Gastroesophageal sphincter (tissue), 4 donors: ENCODE results near the gene NEK7. TPM values are rescaled to one million over a fixed set of nuclear protein-coding genes. Genes with fewer than 3 reads are reported as not detected.

ENCODE experiments used
- ATAC-seq: fragments of 150-250 bp; one replicate; pipeline ENCODE4 v1.9.1; 2016; ENCODE audit warnings: mild to moderate bottlenecking, moderate library complexity
- H3K27ac ChIP-seq, 4 donors: fragments of 200-600 bp; sonication (generic) in 3 of 4; 1 replicate in 3 of 4; 2 replicates in 1 of 4; pipeline ENCODE4 v1.5.1; 2016 to 2019
- H3K27me3 ChIP-seq: fragments of 200-600 bp; sonication (generic); one replicate; pipeline ENCODE4 v1.5.1; 2019
- H3K36me3 ChIP-seq, 2 donors: fragments of 200-600 bp; sonication (generic); one replicate each; pipeline ENCODE4 v1.5.1; 2019; ENCODE audit warnings: control low read depth in 1 of 2
- H3K4me1 ChIP-seq, 3 donors: fragments of 200-600 bp; sonication (generic); 1 replicate in 2 of 3; 2 replicates in 1 of 3; pipeline ENCODE4 v1.5.1; 2016 to 2019; ENCODE audit warnings: control low read depth in 2 of 3
- H3K4me3 ChIP-seq, 2 donors: fragments of 200-600 bp; sonication (generic); one replicate each; pipeline ENCODE4 v1.5.1; 2019; ENCODE audit warnings: mild to moderate bottlenecking in 1 of 2, moderate library complexity in 1 of 2
- H3K9me3 ChIP-seq, 3 donors: fragments of 200-600 bp; sonication (generic); one replicate each; pipeline ENCODE4 v1.5.1; 2017 to 2019; ENCODE audit warnings: control low read depth in 2 of 3
- EP300 ChIP-seq: sonication (generic); formaldehyde crosslinking; IDR thresholded peaks from one replicate; pipeline ENCODE4 v1.6.1; 2017; ENCODE audit warnings: antibody characterized with exemption, mild to moderate bottlenecking
- POLR2A ChIP-seq, 2 donors: fragments of 450-650 bp; IDR thresholded peaks; one replicate each; pipeline ENCODE4 v1.6.1; 2017; ENCODE audit warnings: antibody characterized with exemption in 2 of 2, mild to moderate bottlenecking in 2 of 2, moderate library complexity in 1 of 2
- POLR2AphosphoS5 ChIP-seq: sonication (generic); formaldehyde crosslinking; IDR thresholded peaks from one replicate; pipeline ENCODE4 v1.6.1; 2017; ENCODE audit warnings: antibody characterized with exemption
- WGBS, 2 donors: methylation state at CpG; one replicate each; pipeline ENCODE4 v1.1.5; 2018; ENCODE audit warnings: low coverage in 1 of 2; 5-methylcytosine and 5-hydroxymethylcytosine counted together
- total RNA-seq, 4 donors: library from RNA; depleted of rRNA; stranded (reverse); fragments of >200 nt; gene quantifications; one replicate each; pipeline ENCODE4 v1.1.0, GENCODE V29; 2016
- TF ChIP-seq, protein P1 (sequence below), 4 experiments: fragments of 200-600 bp in 2 of 4; fragments of 450-650 bp in 2 of 4; sonication (generic) in 1 of 4; IDR thresholded peaks; one replicate each; pipeline ENCODE4 v1.5.1; 2017 to 2019; ENCODE audit warnings: antibody characterized with exemption in 4 of 4, mild to moderate bottlenecking in 2 of 4, moderate library complexity in 2 of 4

Gene NEK7
- total RNA-seq, 4 donors from 2014 or later = 114 to 250 (median 181) TPM

DNA sequence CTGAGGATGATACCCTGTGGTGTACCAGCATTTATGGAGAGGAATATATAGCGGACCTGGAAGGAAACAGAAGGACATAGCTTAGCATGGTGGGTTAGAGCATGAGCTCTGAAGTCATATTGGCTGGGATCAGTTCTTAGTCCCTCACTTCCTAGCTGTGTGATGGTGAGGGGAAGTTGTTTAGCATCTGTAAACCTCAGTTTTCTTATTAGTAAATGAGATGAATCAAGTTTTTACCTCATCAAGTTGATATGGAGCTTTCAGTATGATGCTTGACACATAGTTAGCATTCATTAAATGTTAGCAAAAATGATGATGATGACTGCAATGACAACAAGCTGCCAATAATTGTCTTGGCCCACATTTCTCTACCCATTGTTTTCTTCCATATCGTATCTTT lies 84.8 kb downstream of the NEK7 start:
- ATAC-seq = no peak
- Histone ChIP-seq H3K27me3 (no peaks in the 10 kb centered on the region), H3K27ac (no peak overlapping the region), H3K4me1 (peaks cover 0 to 10% (median 0%) of the 10 kb centered on the region in 3 donors), H3K4me3 (no peak overlapping the region), H3K9me3 (no peaks in the 10 kb centered on the region), H3K36me3 (peaks cover 0 to 3% of the 10 kb centered on the region in 2 donors)
- TF ChIP-seq POLR2A (IDR thresholded peaks at IDR 0.05) (no peak), POLR2AphosphoS5 (no peak), EP300 (no peak)
- TF ChIP-seq, protein P1, sequence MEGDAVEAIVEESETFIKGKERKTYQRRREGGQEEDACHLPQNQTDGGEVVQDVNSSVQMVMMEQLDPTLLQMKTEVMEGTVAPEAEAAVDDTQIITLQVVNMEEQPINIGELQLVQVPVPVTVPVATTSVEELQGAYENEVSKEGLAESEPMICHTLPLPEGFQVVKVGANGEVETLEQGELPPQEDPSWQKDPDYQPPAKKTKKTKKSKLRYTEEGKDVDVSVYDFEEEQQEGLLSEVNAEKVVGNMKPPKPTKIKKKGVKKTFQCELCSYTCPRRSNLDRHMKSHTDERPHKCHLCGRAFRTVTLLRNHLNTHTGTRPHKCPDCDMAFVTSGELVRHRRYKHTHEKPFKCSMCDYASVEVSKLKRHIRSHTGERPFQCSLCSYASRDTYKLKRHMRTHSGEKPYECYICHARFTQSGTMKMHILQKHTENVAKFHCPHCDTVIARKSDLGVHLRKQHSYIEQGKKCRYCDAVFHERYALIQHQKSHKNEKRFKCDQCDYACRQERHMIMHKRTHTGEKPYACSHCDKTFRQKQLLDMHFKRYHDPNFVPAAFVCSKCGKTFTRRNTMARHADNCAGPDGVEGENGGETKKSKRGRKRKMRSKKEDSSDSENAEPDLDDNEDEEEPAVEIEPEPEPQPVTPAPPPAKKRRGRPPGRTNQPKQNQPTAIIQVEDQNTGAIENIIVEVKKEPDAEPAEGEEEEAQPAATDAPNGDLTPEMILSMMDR (IDR thresholded peaks at IDR 0.05) = no peak
- 85 to 94% methylated on average over 2 of the region's 2 CpGs for WGBS, 2 donors

DNA sequence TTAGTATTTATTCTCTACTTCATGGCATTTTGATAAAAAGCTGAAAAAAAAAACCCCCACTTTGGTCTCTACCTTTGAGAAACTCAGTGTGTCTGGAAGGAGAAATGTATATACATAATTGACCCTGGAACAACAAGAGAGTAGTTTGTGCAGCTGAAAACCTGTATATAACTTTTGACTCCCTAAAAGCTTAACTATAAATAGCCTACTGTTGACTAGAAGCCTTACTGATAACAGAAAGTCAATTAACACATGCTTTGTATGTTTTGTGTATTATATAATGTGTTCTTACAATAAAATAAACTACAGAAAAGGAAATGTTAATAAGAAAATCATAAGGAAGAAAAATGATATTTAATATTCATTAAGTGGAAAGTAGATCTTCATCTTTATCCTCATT lies 88.0 kb downstream of the NEK7 start:
- no peak for TF ChIP-seq POLR2A (IDR thresholded peaks at IDR 0.05)
- TF ChIP-seq EP300 = no peak
- TF ChIP-seq, protein P1 (IDR thresholded peaks at IDR 0.05) = no peak
- no peak for TF ChIP-seq POLR2AphosphoS5
- ATAC-seq = no peak
- no peaks in the 10 kb centered on the region for H3K27me3 ChIP-seq
- H3K36me3 ChIP-seq = no peaks in the 10 kb centered on the region
- peaks cover 0 to 10% (median 0%) of the 10 kb centered on the region in 3 donors for H3K4me1 ChIP-seq
- no peaks in the 10 kb centered on the region for H3K9me3 ChIP-seq
- no peak overlapping the region for H3K27ac ChIP-seq
- no peak overlapping the region for H3K4me3 ChIP-seq

DNA sequence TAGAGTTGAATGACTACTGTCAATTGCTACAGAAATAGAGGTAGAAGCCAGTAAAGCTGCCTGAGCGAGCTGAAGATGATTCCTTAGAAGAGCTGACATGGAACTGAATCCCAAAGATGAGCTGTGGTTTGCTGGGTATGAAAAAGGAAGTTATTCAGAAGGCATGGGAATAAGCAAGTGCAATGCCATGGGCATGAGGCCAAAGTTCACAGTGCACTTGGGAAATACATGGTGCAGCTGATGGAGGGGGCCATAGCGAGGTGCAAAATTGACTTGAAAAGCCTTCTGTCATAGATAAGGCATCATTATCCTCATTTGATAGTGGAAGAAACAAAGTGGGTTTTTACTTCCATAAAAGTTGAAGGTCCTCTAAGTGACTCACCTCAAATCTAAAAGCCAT lies 88.6 kb downstream of the NEK7 start:
- Histone ChIP-seq H3K4me1 (peaks cover 0 to 10% (median 0%) of the 10 kb centered on the region in 3 donors), H3K9me3 (no peaks in the 10 kb centered on the region), H3K27me3 (no peaks in the 10 kb centered on the region), H3K4me3 (no peak overlapping the region), H3K27ac (no peak overlapping the region), H3K36me3 (no peaks in the 10 kb centered on the region)
- 88 to 100% methylated on average over 2 of the region's 2 CpGs for WGBS, 2 donors
- TF ChIP-seq POLR2AphosphoS5 = no peak
- TF ChIP-seq, protein P1 (IDR thresholded peaks at IDR 0.05) = no peak
- TF ChIP-seq EP300 = no peak
- no peak for TF ChIP-seq POLR2A (IDR thresholded peaks at IDR 0.05)
- ATAC-seq = no peak

DNA sequence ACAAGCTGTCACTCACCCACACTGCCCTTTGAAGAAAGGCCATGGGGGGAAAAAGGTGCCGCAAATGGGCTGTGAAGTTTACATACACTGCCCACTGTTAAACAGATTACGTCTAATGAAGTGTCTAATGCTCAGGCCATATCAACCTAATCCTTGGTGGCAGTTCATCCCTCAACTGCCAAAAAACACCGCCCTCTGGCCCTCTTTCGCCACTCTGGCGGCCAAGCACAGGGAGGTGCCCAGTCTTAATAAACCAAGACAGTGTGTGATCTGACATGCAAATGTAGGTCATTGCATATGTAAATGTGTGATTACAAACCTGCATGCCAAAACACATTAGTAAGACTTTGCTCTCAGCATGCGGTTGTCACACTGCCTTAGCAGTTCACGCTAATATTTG lies 89.5 kb downstream of the NEK7 start:
- TF ChIP-seq POLR2AphosphoS5 (no peak), POLR2A (IDR thresholded peaks at IDR 0.05) (no peak), EP300 (no peak)
- TF ChIP-seq, protein P1 (IDR thresholded peaks at IDR 0.05) = no peak
- Histone ChIP-seq H3K9me3 (no peaks in the 10 kb centered on the region), H3K27me3 (no peaks in the 10 kb centered on the region), H3K36me3 (no peaks in the 10 kb centered on the region), H3K4me1 (peaks cover 0 to 10% (median 0%) of the 10 kb centered on the region in 3 donors), H3K27ac (no peak overlapping the region), H3K4me3 (no peak overlapping the region)
- WGBS, 2 donors = 95 to 97% methylated on average over 4 to 6 of the region's 7 CpGs
- ATAC-seq = no peak

DNA sequence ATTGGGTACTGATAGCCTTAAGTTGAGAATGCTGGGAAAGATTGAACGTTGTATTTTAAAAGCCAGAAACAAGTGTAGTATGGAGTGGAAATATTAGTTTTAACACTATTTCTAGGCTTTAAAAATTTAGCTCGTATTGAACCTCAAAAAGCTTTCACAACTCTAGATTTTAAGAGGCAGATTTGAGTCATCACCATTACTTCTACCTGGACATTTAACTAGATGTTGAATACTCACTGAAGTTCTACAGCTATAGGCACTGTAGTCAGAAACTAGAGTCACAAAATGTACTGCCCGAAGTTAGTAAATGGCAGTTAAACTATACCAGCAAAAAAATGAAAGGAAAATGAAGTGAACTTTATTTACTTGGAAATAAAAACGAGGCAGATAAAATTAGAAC lies 96.5 kb downstream of the NEK7 start:
- Histone ChIP-seq H3K4me3 (no peak overlapping the region), H3K27ac (no peak overlapping the region), H3K4me1 (peaks cover 0 to 14% (median 0%) of the 10 kb centered on the region in 3 donors), H3K27me3 (no peaks in the 10 kb centered on the region), H3K9me3 (no peaks in the 10 kb centered on the region), H3K36me3 (no peaks in the 10 kb centered on the region)
- TF ChIP-seq, protein P1 (IDR thresholded peaks at IDR 0.05) = no peak
- TF ChIP-seq POLR2A (IDR thresholded peaks at IDR 0.05) (no peak), EP300 (no peak), POLR2AphosphoS5 (no peak)
- no peak for ATAC-seq
- WGBS, 2 donors = 68 to 70% methylated on average over 4 of the region's 4 CpGs
